Smooth muscle cell (in vitro differentiated cells): ENCODE measurements around the gene WARS2. TPM values are rescaled to one million over a fixed set of nuclear protein-coding genes. Genes with fewer than 3 reads are reported as not detected.

Source experiments
- DNase-seq: peaks from one replicate; lab custom pipeline; 2025; ENCODE audit not compliant: unreplicated experiment; lab: John Stamatoyannopoulos, UW
- H2AFZ ChIP-seq: fragments of 200-600 bp; sonication (generic); 2 replicates; pipeline ENCODE4 v1.6.0; 2016; ENCODE audit warnings: antibody characterized with exemption, low read depth, mild to moderate bottlenecking
- H3F3A ChIP-seq: fragments of 200-600 bp; sonication (generic); 2 replicates; pipeline ENCODE4 v1.6.0; 2017; ENCODE audit warnings: antibody characterized with exemption, low read depth
- H3K27ac ChIP-seq: fragments of 200-600 bp; sonication (generic); 2 replicates; pipeline ENCODE4 v1.5.1; 2016; ENCODE audit warnings: low read depth, mild to moderate bottlenecking
- H3K27me3 ChIP-seq: fragments of 200-600 bp; sonication (generic); 2 replicates; pipeline ENCODE4 v1.6.1; 2016; ENCODE audit warnings: low read depth, mild to moderate bottlenecking
- H3K36me3 ChIP-seq: fragments of 200-600 bp; sonication (generic); 2 replicates; pipeline ENCODE4 v1.5.1; 2016; ENCODE audit warnings: low read depth
- H3K4me1 ChIP-seq: fragments of 200-600 bp; sonication (generic); 2 replicates; pipeline ENCODE4 v1.5.1; 2016; ENCODE audit warnings: low read depth
- H3K4me2 ChIP-seq: fragments of 200-600 bp; sonication (generic); 2 replicates; pipeline ENCODE4 v1.6.0; 2016; ENCODE audit warnings: mild to moderate bottlenecking
- H3K4me3 ChIP-seq: fragments of 200-600 bp; sonication (generic); 2 replicates; pipeline ENCODE4 v1.5.1; 2016; ENCODE audit warnings: mild to moderate bottlenecking
- H3K79me2 ChIP-seq: fragments of 200-600 bp; sonication (generic); 2 replicates; pipeline ENCODE4 v1.6.0; 2016; ENCODE audit warnings: low read depth, mild to moderate bottlenecking
- H3K9ac ChIP-seq: fragments of 200-600 bp; sonication (generic); 2 replicates; pipeline ENCODE4 v1.6.0; 2016; ENCODE audit warnings: low read depth
- H3K9me3 ChIP-seq: fragments of 200-600 bp; sonication (generic); replicated peaks from 2 replicates; pipeline ENCODE4 v1.5.1; 2016; ENCODE audit warnings: low read depth
- H4K20me1 ChIP-seq: fragments of 200-600 bp; sonication (generic); 2 replicates; pipeline ENCODE4 v1.6.0; 2016; ENCODE audit warnings: low read depth
- WGBS: methylation state at CpG from one replicate; pipeline ENCODE4 v1.1.7; 2016; ENCODE audit warnings: low lambda C conversion rate; 5-methylcytosine and 5-hydroxymethylcytosine counted together
- polyA plus RNA-seq: library from polyadenylated mRNA; unstranded; fragments of >200 nt; fragmentation: Nextera tagmentation; extraction: Ambion mirVana; gene quantifications from 2 replicates; pipeline ENCODE4 v1.2.1, GENCODE V29; 2016
- total RNA-seq: library from RNA; depleted of rRNA; stranded (reverse); fragments of >200 nt; gene quantifications from 2 replicates; pipeline ENCODE4 v1.2.3, GENCODE V29; 2014
- TF ChIP-seq, protein P1 (sequence below): fragments of 200-600 bp; sonication (generic); IDR thresholded peaks from 2 replicates; pipeline ENCODE4 v1.5.1; 2017; ENCODE audit warnings: borderline replicate concordance, mild to moderate bottlenecking, antibody characterized with exemption; ENCODE audit not compliant: insufficient read depth, poor library complexity, severe bottlenecking

The WARS2 gene
- total and polyA plus RNA-seq, 2 experiments from 2014 or later = 5.9 to 9.6 TPM

DNA sequence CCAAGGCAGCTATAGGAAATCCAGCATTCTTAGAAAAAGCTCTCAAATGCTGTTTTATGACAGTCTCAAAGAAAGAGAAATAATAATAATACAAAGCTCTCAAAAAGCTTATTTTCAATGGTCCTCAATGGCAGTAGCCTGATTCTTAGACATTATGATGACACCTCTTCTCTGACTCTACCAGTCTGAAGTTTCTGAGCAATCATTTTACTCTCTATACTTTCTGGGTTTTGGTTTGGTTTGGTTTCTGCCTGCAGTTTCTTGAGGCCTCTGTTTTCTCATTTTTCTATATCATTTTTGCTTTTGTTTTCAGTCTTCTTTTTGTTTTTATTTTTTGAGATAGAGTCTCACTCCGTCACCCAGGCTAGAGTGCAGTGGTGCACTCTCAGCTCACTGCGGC lies 102.1 kb downstream of the WARS2 start:
- 97% methylated on average over 2 of the region's 2 CpGs for WGBS
- DNase-seq = no peak
- Histone ChIP-seq H3K79me2 (no peaks in the 10 kb centered on the region), H2AFZ (no peak overlapping the region), H3K36me3 (no peaks in the 10 kb centered on the region), H4K20me1 (no peaks in the 10 kb centered on the region), H3K27me3 (no peaks in the 10 kb centered on the region), H3K4me1 (no peaks in the 10 kb centered on the region), H3F3A (no peaks in the 10 kb centered on the region), H3K4me3 (no peak overlapping the region), H3K9ac (no peak overlapping the region), H3K4me2 (no peak overlapping the region), H3K27ac (no peak overlapping the region), H3K9me3 (no peaks in the 10 kb centered on the region)
- TF ChIP-seq, protein P1, sequence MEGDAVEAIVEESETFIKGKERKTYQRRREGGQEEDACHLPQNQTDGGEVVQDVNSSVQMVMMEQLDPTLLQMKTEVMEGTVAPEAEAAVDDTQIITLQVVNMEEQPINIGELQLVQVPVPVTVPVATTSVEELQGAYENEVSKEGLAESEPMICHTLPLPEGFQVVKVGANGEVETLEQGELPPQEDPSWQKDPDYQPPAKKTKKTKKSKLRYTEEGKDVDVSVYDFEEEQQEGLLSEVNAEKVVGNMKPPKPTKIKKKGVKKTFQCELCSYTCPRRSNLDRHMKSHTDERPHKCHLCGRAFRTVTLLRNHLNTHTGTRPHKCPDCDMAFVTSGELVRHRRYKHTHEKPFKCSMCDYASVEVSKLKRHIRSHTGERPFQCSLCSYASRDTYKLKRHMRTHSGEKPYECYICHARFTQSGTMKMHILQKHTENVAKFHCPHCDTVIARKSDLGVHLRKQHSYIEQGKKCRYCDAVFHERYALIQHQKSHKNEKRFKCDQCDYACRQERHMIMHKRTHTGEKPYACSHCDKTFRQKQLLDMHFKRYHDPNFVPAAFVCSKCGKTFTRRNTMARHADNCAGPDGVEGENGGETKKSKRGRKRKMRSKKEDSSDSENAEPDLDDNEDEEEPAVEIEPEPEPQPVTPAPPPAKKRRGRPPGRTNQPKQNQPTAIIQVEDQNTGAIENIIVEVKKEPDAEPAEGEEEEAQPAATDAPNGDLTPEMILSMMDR = no peak

DNA sequence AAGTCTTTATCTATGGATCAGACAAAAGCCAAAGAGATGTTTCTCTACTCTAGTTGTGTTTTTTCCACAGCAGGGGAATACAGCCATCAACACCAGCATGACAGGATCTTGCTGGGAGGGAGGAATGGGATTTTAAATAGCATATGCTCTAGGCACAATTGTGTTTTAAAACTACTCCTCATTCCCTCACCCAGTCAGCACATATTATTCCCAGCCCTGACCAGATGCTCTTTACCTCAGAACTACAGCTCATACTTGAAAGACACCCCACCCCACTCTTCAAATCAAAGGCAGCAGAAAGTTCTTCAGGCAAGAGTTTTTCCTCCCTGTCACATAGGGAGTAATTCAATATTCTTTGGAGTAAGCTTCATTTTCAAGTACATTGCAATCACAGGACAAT lies 106.1 kb downstream of the WARS2 start:
- TF ChIP-seq, protein P1 = no peak
- Histone ChIP-seq H3K27ac (no peak overlapping the region), H3F3A (no peaks in the 10 kb centered on the region), H3K79me2 (no peaks in the 10 kb centered on the region), H3K9ac (no peak overlapping the region), H2AFZ (no peak overlapping the region), H3K36me3 (no peaks in the 10 kb centered on the region), H3K4me1 (no peaks in the 10 kb centered on the region), H3K4me3 (no peak overlapping the region), H3K4me2 (no peak overlapping the region), H3K9me3 (no peaks in the 10 kb centered on the region), H4K20me1 (no peaks in the 10 kb centered on the region), H3K27me3 (no peaks in the 10 kb centered on the region)
- no peak for DNase-seq

DNA sequence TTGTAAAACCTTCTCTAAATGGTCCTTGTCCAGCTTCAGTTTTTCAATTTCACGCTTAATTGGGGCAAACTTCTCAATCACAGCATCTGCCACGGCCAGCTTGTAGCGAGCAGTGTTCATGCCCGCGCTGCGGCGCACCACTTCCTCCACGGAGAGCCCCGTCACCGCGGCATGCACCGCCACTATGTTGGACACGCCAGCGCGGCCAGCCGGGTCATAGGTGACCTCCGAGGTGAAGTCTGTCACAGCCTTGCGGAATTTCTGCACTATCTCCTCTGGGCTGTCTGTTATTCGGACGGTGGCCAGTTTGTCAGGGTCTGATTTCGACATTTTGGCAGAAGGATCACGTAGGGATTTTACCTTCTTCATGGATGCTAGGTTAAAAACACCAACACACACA lies 107.5 kb downstream of the WARS2 start:
- no peak overlapping the region for H2AFZ ChIP-seq
- no peaks in the 10 kb centered on the region for H3F3A ChIP-seq
- TF ChIP-seq, protein P1 = no peak
- no peak overlapping the region for H3K4me2 ChIP-seq
- no peaks in the 10 kb centered on the region for H3K27me3 ChIP-seq
- H4K20me1 ChIP-seq = no peaks in the 10 kb centered on the region
- H3K9ac ChIP-seq = no peak overlapping the region
- no peaks in the 10 kb centered on the region for H3K9me3 ChIP-seq
- no peaks in the 10 kb centered on the region for H3K79me2 ChIP-seq
- peaks cover 3% of the 10 kb centered on the region for H3K4me1 ChIP-seq
- H3K4me3 ChIP-seq = no peak overlapping the region
- DNase-seq = no peak
- 98% methylated on average over 22 of the region's 22 CpGs for WGBS
- no peak overlapping the region for H3K27ac ChIP-seq
- no peaks in the 10 kb centered on the region for H3K36me3 ChIP-seq

DNA sequence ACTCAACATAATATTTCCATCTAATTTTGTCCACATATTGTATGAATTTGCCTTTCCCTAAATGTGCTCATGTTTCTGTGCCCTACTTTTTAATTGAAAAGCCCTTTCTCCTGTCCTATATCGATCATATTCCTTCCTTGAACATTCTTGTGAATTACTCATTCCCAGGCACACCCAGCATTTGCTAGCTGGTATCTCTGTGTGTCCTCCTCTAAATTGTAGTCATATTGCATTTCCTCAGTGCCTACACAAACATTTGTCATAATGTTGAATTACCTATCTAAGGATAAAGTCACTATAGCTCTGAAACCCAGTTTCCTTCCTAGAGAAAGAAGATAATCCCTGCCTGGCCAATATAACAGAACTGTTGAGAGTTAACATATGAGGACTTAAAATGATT lies 112.7 kb downstream of the WARS2 start:
- WGBS = 94% methylated on average over 1 of the region's 1 CpG
- Histone ChIP-seq H3K4me3 (no peak overlapping the region), H3K4me2 (no peak overlapping the region), H3K79me2 (no peaks in the 10 kb centered on the region), H4K20me1 (no peaks in the 10 kb centered on the region), H3K27ac (no peak overlapping the region), H3K9me3 (no peaks in the 10 kb centered on the region), H3K36me3 (no peaks in the 10 kb centered on the region), H3K27me3 (no peaks in the 10 kb centered on the region), H2AFZ (no peak overlapping the region), H3F3A (no peaks in the 10 kb centered on the region), H3K9ac (no peak overlapping the region), H3K4me1 (peaks cover 5% of the 10 kb centered on the region)
- TF ChIP-seq, protein P1 = no peak
- DNase-seq = no peak
